Common myeloid progenitor, CD34-positive (primary cell): ENCODE measurements around the gene TENM3.

Experiments
- CTCF ChIA-PET: fragments of 350-600 bp; sonication (Branson Sonifier 250); formaldehyde crosslinking; loops from one replicate; lab custom pipeline; 2021; ENCODE audit warnings: antibody characterized with exemption; lab: Charles Lee
- POLR2A ChIA-PET: fragments of 350-600 bp; sonication (Branson Sonifier 250); formaldehyde crosslinking; loops from one replicate; lab custom pipeline; 2021; ENCODE audit warnings: antibody characterized with exemption; lab: Charles Lee
- DNase-seq, 3 donors: peaks; one replicate each; pipeline versions ENCODE4 v3.0.0 to v3.0.0-alpha.2; 2013
- H3K27ac ChIP-seq, 2 experiments: 1 replicate in 1 of 2; 2 replicates in 1 of 2; pipeline ENCODE4 v1.7.0; 2013; ENCODE audit warnings: inconsistent platforms in 2 of 2, low read length in 2 of 2, mild to moderate bottlenecking in 2 of 2, low read depth in 1 of 2, moderate library complexity in 1 of 2; ENCODE audit not compliant: severe bottlenecking in 2 of 2, insufficient read depth in 1 of 2, poor library complexity in 1 of 2
- H3K27me3 ChIP-seq, 5 experiments: replicated peaks in 2 of 5; 1 replicate in 3 of 5; 2 replicates in 2 of 5; pipeline versions ENCODE4 v1.6.1 to v1.7.0; 2013; ENCODE audit warnings: low read length in 4 of 5, mild to moderate bottlenecking in 2 of 5, moderate library complexity in 2 of 5, inconsistent platforms in 1 of 5; ENCODE audit not compliant: insufficient read depth in 5 of 5, control insufficient read depth in 4 of 5
- H3K36me3 ChIP-seq, 4 experiments: 1 replicate in 2 of 4; 2 replicates in 2 of 4; pipeline versions ENCODE4 v1.6.1 to v1.7.0; 2013; ENCODE audit warnings: low read length in 3 of 4, control low read depth in 1 of 4, mild to moderate bottlenecking in 1 of 4; ENCODE audit not compliant: control insufficient read depth in 4 of 4, insufficient read depth in 4 of 4
- H3K4me1 ChIP-seq, 4 experiments: 1 replicate in 3 of 4; 2 replicates in 1 of 4; pipeline versions ENCODE4 v1.6.1 to v1.7.1; 2013; ENCODE audit warnings: low read length in 3 of 4, mild to moderate bottlenecking in 3 of 4, control low read depth in 1 of 4, inconsistent platforms in 1 of 4, moderate library complexity in 1 of 4; ENCODE audit not compliant: control insufficient read depth in 4 of 4, insufficient read depth in 4 of 4; ENCODE audit errors: control extremely low read depth in 1 of 4
- H3K4me3 ChIP-seq, 7 experiments: 1 replicate in 4 of 7; 2 replicates in 3 of 7; pipeline versions ENCODE4 v1.5.1 to v1.7.0; 2013; ENCODE audit warnings: mild to moderate bottlenecking in 7 of 7, low read length in 6 of 7, moderate library complexity in 6 of 7, inconsistent platforms in 2 of 7, low read depth in 2 of 7, control low read depth in 1 of 7; ENCODE audit not compliant: insufficient read depth in 4 of 7, control insufficient read depth in 1 of 7; ENCODE audit errors: extremely low read depth in 1 of 7
- H3K9me3 ChIP-seq, 5 experiments: 1 replicate in 4 of 5; 2 replicates in 1 of 5; pipeline versions ENCODE4 v1.6.1 to v1.7.1; 2013; ENCODE audit warnings: low read length in 4 of 5, mild to moderate bottlenecking in 2 of 5, inconsistent platforms in 1 of 5, low read depth in 1 of 5, moderate library complexity in 1 of 5; ENCODE audit not compliant: control insufficient read depth in 4 of 5, insufficient read depth in 2 of 5; ENCODE audit errors: control extremely low read depth in 1 of 5
- WGBS: methylation state at CpG from one replicate; pipeline ENCODE4 v1.1.5; 2013; ENCODE audit not compliant: insufficient coverage; 5-methylcytosine and 5-hydroxymethylcytosine counted together

Gene TENM3

DNA sequence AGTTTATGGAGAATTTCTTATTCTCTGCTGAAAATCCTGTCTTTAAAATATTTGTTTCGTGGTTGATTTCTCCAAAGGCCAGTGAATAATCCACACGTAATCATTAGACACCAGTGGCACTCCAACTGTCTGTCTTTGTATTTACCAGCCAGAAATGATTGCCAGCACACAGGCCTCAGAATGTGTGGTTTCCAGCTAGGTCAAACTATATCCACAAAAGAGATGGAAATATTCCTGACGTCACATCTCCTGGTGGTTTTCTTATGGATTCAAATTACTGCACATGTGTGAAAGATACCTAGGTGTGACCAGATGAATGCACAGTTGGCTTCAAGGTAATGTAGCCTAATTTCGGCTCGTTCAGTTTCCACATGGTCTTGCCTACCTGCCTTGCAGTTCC lies 27.2 kb upstream of the TENM3 start:
- DNase-seq: no peak
- CTCF ChIA-PET: no interaction called here
- POLR2A ChIA-PET: no interaction called here
- Histone ChIP-seq H3K36me3 (no peaks in the 10 kb centered on the region), H3K4me3 (no peak overlapping the region), H3K4me1 (no peaks in the 10 kb centered on the region), H3K27ac (no peak overlapping the region), H3K9me3 (no peaks in the 10 kb centered on the region), H3K27me3 (peaks cover 0 to 3% (median 0%) of the 10 kb centered on the region in 5 experiments)
- 100% methylated on average over 4 of the region's 5 CpGs for WGBS

DNA sequence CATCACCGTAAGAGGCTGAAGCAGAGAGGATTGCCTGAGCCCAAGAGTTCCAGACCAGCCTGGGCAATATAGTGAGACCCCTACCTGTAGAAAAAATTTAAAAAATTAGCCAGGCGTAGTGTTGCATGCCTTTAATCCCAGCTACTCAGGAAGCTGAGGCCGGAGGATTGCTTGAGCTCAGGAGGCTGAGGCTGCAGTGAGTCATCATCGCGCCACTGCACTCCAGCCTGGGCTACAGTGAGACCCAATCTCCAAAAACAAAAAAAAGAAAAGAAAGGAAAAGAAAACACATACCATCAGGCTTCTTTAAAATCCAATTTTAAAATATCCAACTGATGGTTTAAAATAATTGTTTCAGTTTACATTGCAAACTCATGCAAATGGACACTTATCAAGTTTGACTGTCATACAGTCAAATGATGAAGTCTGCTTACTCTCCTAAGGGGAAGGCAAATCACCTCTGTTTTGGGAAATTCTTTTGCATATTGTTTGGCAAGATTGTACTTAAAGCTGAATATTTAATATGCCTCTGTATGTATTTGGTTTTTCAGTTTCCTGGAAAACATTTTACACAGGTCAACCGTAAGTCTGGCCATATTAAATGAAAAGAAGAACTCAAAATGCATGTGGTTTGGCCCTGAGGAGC lies 23.7 kb upstream of the TENM3 start:
- POLR2A ChIA-PET: no interaction called here
- 85% methylated on average over 6 of the region's 6 CpGs for WGBS
- no peaks in the 10 kb centered on the region for H3K4me1 ChIP-seq
- DNase-seq: no peak
- H3K27me3 ChIP-seq: no peaks in the 10 kb centered on the region
- H3K9me3 ChIP-seq: no peaks in the 10 kb centered on the region
- CTCF ChIA-PET: interaction anchor here (1.2 kb wide), 1 partner anchor 12 kb away, joined by 3 read pairs; no protein-coding TSS in a partner anchor
- no peak overlapping the region for H3K4me3 ChIP-seq
- no peak overlapping the region for H3K27ac ChIP-seq
- H3K36me3 ChIP-seq: no peaks in the 10 kb centered on the region

DNA sequence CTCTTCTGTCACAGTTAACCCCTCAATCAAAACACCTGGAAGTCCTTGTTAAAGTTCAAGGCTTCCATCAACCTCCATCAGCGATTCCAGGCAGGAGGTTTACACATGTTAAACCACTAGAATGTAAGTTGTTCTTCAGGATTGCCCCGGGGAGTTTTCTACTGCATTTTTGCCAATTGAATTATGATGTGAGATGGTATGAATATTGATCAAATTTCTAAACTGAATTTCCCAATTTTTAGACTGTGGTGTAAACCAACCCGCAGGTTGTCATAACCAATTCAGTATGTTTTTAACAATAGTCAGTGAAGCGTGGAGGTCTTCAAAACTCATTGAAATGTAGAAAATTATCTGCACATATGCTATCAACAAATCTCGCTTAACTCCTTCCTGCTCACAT lies 21.2 kb upstream of the TENM3 start:
- no peaks in the 10 kb centered on the region for H3K36me3 ChIP-seq
- no peak for DNase-seq
- no peaks in the 10 kb centered on the region for H3K9me3 ChIP-seq
- ChIA-PET POLR2A (no interaction called here), CTCF (no interaction called here)
- H3K27ac ChIP-seq: no peak overlapping the region
- 90% methylated on average over 2 of the region's 5 CpGs for WGBS
- no peaks in the 10 kb centered on the region for H3K27me3 ChIP-seq
- no peaks in the 10 kb centered on the region for H3K4me1 ChIP-seq
- H3K4me3 ChIP-seq: no peak overlapping the region

DNA sequence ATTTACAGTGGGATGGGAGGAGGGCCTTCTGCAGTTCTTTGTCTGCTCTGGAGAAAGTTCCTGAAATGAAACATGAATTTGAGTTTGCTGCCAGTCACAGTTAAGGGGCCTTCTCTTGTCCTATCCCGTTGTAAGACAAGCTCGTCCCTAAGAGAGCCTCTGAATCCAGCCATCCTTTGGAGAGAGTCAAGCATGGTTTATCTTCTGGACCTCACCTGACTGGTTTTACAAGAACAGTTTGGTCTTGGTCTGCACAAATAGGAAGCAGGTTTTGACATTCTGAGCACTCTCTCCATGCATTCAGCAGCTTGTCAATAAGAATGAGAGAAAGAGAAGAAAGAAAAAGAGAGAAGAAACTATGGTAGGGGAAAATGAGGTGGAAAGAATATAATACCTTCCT lies 20.4 kb upstream of the TENM3 start:
- WGBS: 77% methylated on average over 2 of the region's 2 CpGs
- H3K4me1 ChIP-seq: no peaks in the 10 kb centered on the region
- DNase-seq: no peak
- no peaks in the 10 kb centered on the region for H3K9me3 ChIP-seq
- H3K36me3 ChIP-seq: no peaks in the 10 kb centered on the region
- H3K27ac ChIP-seq: no peak overlapping the region
- no peaks in the 10 kb centered on the region for H3K27me3 ChIP-seq
- ChIA-PET CTCF (no interaction called here), POLR2A (no interaction called here)
- H3K4me3 ChIP-seq: no peak overlapping the region

DNA sequence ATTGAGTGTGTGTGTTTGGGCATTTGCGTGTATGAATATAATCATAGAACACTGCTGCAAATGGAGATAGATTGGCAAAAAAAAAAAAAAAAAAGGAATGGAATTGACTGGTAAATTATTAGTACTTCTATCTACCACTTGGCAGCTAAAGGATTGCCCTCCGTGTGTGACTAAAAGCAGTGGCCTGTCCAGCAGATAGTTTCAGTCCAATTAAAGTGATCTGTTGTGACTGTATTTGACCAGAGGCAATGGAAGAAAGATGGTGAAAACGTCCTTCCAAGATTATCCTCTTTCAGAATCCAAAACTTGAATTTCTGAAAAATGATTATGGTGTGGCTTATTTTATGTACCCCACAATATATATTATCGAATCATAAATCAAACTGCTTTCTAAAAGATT lies 19.5 kb upstream of the TENM3 start:
- Histone ChIP-seq H3K4me1 (no peaks in the 10 kb centered on the region), H3K27me3 (no peaks in the 10 kb centered on the region), H3K4me3 (no peak overlapping the region), H3K9me3 (no peaks in the 10 kb centered on the region), H3K36me3 (no peaks in the 10 kb centered on the region), H3K27ac (no peak overlapping the region)
- POLR2A ChIA-PET: no interaction called here
- no peak for DNase-seq
- WGBS: 100% methylated on average over 1 of the region's 4 CpGs
- CTCF ChIA-PET: no interaction called here

DNA sequence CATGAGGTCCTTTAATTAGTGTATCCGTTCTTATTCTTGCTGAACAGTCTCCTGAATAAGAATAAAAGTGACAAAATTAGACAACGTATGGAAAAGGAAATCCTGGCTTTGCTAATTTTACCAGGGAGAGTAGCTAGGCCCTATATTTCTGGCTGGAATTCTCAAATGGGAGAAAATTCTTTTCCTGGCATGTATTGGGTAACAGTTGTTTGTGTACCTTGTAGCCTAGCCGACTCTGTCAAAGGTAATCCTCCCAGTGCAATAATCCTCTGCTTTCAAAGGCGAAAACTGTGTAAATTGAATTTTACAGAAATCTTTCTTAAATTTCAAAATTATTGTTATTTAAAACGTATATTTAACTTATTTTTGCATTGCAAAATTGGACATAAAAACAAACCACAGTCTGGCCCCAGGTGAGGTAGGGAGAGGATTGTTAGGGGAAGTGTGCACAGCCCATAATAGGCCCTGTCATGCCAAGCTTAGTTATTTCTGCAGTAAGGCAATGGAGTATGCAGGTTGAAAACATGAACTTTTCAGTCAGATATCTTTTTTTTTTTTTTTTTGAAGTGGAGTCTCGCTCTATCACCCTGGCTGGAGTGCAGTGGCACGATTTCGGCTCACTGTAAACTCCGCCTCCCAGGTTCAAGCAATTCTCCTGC lies 18.9 kb upstream of the TENM3 start:
- no peaks in the 10 kb centered on the region for H3K27me3 ChIP-seq
- ChIA-PET CTCF (no interaction called here), POLR2A (no interaction called here)
- H3K4me3 ChIP-seq: no peak overlapping the region
- H3K9me3 ChIP-seq: no peaks in the 10 kb centered on the region
- 98% methylated on average over 5 of the region's 9 CpGs for WGBS
- H3K36me3 ChIP-seq: no peaks in the 10 kb centered on the region
- no peaks in the 10 kb centered on the region for H3K4me1 ChIP-seq
- no peak overlapping the region for H3K27ac ChIP-seq
- no peak for DNase-seq

DNA sequence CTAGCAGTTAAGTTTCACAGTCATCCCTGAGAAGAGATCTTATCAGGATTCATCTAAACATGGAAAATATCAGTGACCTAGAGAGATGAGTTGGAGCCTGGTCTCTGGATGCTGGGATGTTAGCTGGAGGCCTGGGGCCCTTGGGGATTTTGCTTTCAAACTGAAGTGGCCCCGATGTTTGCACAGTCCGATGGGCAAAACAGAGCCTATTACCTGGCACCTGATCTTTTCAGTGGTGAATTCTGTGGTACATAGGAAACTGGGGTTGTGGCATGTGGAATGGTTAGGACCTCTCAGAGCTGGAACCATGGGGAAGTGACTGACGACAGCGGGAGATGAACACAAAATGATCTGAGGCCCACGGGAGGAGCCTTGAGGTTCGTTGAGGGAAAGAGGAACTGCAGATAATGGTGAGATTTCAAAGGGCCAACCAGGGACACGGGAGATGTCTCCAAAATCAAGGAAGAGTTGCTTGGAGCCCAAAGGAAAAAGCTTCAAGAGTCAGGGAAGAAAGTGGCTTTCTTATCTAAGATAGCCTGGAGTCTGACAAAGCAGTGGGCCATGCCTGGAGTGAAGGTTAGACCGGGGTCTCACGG lies 17.8 kb upstream of the TENM3 start:
- H3K27me3 ChIP-seq: no peaks in the 10 kb centered on the region
- no peak overlapping the region for H3K4me3 ChIP-seq
- no peak for DNase-seq
- H3K9me3 ChIP-seq: no peaks in the 10 kb centered on the region
- ChIA-PET CTCF (no interaction called here), POLR2A (no interaction called here)
- WGBS: 82% methylated on average over 6 of the region's 9 CpGs
- H3K4me1 ChIP-seq: no peaks in the 10 kb centered on the region
- H3K27ac ChIP-seq: no peak overlapping the region
- no peaks in the 10 kb centered on the region for H3K36me3 ChIP-seq
